GM19372 (cell line): Measurements from ENCODE around the gene TRAF1.

Experiments
- ATAC-seq: cut with Tn5 transposase; IDR thresholded peaks from one replicate; pipeline ENCODE4 v1.9.1; 2021; ENCODE audit warnings: mild to moderate bottlenecking, low read depth, moderate library complexity; ENCODE audit not compliant: unreplicated experiment

TRAF1 gene

DNA sequence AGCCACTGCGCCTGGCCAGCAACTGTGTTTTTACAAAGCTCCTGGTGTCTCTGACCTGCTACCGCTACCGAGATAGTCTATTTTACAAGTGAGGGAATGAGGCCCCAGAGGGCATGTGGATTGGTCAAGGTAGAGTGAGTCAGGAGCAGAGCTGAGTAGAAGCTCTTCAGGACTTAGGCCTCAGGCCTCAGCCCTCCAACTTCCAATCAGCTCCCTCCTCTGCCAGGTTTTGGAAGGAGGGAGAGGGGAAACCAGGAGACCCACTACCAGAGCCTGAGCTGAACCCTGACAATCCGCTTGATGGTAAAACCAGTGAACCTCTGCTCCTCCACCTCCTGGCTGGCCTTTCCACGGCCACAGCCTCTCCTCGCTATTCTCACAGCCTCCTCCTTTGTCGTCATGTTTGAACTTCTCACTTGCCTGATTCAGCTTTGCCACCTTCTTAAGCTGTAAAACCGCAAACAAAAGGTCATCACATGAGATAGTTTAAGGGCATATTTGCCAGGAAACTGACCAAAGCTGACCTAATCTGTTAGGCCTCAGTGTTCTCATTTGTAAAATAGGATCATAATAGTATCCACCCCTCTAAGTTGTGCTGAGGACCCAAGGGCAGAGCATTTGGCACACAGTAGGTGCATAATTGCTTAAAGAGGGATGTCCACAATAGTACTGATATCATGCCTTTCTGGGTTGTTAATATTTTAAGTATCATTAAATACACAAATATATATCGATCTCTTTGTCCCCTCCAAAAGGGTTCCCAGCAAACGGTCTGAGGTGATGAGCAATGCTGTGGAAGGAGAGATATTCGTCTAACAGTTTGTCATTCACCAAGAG lies 1.7 kb downstream of the TRAF1 start:
- ATAC-seq, result no peak

DNA sequence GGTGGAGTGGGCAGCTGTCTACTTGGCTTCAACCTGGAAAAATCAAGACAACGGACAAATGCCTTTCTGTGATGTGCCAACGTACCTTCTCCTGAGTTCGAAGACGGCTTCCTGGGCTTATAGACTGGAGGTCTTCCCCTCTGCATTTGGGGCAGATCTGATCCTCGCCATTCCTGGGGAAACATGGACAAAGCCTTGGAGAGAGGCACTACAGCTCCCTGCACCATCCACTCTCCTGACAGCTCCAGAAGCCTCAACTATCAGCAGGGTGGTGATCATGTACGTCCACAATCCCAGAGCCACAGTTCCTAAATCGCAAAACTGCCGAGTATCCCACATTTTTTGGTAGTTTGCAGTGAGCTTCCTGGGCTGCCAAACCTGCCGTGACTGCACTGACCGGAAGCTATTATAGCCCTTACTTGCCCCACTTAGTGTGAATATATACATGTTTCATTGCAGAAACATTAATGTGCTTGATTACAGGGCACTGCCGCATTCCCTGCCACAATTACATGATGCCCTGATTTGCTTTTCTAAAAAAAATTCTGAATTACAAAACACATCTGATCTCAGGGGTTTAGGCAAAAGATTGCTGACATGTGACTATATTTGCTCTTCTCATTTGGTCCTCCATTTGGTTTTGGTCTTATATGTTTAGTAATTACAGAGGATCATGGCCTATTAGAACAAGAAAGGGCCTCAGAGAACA lies 2.8 kb downstream of the TRAF1 start:
- ATAC-seq, result no peak

DNA sequence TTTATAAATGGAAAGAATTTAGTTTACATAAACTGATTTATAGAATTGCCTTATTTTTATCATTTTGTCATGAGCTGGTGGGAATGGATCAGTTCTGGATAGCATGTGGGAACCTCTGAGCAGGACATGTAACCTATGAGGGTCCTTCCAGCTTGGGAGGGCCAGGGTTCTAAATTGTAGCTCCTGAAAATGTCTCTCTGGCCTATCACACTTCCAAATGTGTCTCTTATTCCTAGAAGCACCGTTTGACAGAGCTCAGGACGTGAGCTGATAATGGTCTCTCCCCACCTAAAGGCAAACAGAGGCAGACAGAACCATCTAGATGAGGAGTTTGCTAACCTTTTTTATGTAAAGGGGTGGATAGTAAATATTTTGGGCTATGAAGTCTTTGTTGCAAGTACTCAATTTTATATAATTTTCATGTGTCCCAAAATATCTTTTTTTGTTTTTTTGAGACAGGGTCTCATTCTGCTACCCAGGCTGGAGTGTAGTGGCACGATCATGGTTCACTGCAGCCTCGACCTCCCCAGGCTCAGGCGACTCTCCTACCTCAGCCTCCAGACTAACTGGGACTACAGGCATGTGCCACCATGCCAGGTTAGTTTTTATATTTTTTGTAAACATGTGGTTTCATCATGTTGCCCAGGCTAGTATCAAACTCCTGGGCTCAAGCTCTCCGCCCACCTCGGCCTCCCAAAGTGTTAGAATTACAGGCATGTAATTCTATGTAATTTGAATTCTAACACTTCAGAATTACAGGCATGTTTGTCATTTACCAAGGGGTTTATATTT lies 4.0 kb downstream of the TRAF1 start:
- ATAC-seq, result no peak

DNA sequence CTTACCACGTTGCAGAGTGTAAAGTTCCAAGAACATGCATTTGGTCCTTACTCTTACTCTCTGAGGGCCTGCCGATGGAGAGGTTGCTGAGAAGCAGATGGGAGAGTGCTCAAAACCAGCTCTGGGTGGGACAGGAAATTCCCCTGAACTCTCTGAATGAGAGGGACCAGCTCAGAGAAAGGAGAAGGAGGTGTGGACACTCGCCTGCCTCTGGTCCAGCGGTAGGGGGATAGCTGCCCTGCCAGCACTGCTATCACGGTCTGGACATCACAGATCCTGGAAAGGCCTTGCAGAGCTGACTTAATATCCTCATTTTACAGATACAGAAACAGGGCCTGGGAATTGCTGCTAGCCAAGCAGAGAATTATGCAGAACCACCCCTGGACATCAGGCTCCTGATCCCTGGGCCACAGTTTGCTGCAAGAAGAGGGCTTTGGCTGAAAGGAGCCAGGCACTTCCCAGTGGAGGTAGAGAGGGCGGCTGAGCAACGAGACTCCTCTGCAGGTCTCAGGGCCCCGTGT lies 4.9 kb downstream of the TRAF1 start:
- ATAC-seq, result no peak

DNA sequence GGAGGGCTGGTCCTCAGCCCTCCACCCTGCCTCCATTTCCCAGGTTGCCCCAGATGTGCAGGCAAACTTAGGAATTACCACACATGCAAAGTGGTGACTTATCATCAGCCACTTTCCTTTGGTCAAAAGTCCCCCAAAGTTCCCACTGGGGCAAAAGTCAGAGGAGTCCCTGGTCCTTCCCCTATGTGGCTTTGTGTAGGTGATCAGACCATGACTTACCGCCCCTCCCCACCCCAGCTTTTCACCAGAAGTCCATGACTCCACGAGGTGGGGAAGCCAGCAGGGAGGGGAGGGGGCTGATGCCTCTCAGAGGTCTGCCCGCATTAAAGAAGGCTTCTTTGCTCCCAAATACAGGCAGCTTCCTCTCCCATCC lies 5.8 kb downstream of the TRAF1 start:
- ATAC-seq, result no peak

DNA sequence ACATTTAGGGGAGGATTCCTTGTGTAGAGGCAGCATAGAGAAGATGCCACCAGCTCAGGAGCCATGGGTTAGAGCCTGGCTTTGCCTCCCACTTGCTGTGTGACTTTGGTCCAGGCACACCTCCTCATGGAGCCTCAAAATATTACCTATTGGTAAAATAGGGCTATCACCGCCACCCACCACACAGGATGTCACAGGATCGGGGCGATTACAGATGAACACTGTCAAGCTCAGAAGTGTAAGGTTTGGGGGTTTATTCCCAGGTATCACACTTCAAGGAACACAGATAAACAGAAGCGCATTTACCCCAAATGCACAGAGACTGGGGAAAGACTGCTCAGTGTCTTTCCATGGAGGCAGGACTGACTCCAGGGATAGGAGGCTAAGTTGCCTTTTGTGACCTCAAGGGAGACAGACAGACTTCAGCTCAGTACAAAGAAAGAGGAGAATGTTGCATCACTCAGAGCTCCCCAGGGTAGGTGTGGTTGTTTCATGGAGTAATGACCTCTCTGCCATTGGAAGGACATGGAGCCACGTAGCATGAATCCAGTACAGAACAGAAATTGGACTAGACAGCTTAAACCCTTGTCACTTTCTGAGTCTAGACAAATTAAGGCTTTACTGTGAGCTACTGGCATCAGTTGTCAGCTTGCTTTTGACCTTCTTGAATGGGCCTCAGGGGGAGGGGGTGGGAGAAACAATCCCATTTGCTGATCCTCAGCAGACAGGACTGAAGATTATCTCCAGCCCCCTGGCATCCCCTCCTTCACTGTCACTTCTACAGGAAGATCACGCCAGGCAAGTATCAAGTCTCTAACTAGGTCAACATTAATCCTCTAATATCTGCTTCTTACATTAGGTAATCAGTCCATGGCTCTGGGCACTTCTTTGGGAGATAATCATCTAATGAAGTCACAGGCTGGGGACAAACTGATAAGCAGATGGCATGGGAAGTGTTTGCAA lies 6.5 kb downstream of the TRAF1 start:
- ATAC-seq, result no peak

DNA sequence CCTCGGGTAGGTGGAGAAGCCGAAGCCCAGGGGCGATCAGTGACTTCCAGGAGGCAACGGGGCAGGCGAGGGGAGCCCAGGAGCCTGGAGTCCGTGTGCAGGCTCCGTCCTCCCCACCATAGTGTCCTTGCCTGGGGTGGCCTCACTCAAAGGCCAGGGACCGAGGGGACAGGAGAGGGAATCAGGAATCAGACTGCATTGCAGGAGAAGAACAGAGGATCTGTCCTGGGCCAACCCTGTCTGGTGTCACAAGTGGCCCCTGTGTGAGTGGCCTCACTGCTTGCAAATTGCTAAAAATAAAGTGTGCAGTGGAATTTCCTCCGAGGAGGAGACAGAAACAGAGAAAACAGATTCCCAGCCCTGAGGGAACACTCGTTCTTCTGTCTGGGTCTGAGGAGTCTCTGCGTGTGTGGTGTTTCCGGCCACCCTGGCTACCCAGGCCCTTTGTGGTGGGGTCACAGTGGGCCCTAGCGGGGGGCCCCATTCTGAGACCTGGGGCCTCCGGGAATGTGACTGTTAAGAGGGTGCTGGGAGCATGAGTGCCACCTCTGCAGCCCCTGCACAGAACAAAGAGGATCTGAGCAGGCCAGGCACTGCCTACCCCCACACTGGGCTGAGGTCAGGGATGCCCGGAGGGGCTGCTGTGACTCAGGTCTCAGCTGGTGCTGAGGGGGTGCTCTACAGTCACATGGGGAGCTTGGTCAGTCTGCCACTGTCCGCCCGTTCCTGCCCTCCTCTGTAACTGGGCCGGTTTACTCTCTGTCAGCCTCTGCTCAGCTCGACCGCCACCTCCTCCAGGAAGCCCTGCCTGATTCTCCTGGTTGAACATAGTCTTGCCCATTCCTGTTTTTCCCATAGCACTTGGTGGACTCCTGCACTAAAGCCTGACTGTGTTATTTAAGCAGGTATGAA lies 7.4 kb downstream of the TRAF1 start:
- no peak for ATAC-seq

DNA sequence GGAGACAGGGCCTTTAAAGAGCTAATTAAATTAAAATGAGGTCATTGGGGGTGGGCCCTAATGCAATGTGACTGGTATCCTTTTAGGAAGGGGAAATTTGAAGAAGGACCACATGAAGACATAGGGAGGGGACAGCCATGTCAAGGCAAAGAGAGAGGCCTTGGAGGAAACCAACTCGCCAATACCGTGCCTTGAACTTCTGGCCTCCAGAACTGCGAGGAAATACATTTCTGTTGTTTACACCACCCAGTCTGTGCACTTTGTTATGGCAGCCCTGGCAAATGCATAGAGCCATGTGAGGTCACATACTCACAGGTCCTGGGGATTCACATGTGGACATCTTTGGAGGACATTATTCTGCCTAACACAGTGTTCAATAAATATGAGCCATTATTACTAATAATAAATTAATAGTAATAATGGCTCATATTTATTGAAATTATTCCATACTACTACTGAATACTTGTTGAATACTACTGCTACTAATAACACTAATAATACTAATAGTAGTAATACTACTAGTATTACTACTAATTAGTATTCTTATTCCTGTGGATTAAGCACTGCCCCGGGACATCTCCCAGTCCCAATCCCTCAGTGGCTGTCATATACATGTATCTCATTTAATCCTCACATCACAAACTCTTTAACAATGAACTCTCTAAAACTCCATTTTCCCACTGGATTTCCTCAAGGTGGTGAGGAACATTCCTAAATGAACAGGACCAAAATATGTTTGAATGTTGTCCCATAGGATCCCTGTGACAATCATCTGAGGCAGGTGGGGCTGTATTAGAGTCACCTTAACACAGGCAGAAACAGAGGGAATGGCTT lies 8.4 kb downstream of the TRAF1 start:
- no peak for ATAC-seq

DNA sequence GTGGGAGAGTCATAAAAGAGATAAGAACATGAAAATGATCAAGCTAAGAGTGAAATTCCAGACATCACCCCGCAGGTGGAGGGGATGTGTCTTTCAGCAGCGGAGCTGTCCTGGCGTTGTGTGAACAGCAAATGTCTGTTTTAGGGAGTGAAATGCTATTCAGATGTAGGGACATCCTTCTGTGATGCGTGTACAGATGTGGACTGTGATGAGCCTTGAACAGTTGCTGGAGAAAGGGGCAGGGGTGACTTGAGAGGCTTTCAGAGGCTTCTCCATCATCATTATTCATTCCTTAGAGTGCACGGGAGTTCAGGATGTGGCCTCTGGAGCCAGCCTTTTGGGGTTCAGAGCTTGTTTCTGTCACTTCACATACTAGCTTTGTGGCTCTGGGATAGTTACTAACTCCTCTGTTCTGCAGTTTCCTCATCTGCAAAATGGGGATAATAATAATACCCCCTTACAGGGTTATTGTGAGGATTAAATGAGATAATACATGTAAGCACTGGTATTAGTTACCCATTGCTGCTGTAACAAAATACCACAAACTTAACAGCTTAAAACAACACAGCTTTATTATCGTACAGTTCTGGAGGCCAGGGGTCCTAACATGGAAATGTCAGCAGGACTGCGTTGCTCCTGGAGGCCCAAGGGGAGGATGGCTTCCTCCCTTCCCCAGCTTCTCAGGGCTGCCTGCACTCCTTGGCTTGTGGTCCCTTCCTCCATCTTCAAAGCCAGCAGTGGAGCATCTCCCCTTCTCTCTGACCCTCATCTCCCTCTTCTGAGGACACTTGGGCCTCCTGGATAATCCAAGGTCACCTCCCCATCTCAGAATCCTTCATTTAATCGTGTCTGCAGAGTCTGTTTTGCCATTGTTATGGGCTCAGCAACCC lies 9.4 kb downstream of the TRAF1 start:
- ATAC-seq, result no peak

DNA sequence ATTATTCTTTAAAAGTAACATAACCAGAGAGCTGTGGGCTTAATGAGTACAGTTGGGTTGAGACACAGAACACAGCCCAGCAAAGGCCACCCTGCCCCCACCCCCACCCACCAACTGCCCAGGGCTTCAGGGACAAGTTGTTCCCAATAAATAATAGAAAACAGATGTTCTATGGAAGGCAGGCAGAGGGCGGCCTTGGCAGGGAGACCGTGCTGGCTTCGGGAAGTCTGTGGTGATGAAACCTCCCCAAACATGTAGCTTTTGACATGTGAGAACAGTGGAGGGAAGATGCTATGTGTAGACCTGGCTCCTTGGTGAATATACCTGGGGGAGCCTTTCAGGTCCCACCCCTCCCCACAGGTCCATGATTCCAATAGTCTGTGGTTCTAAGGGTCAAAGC lies 10.0 kb downstream of the TRAF1 start:
- no peak for ATAC-seq

DNA sequence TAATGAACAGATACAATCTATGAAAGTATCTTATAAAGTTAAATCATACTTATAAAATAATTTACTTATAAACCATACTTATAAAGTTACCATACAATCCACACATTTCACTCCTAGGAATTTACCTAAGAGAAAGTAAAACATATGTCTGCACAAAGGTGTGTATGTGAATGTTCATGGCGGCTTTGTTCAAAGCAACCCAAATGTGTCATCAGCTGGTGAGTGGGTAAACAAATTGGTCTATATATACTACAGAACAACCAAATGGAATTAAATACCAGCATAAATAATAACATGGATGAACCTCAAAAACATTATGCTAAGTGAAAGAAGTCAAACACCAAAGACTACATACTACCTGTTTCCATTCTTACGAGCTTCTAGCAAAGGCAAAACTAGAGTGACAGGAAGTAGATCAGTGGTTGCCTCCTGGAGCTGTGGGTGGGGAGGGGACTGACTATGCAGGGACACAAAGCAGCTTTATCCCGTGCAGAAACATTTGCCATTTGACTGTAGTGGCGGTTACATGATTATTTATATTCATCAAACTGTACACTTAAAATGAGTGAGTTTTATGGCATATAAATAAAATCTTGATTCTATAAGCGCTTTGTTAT lies 10.6 kb downstream of the TRAF1 start:
- ATAC-seq, result no peak

DNA sequence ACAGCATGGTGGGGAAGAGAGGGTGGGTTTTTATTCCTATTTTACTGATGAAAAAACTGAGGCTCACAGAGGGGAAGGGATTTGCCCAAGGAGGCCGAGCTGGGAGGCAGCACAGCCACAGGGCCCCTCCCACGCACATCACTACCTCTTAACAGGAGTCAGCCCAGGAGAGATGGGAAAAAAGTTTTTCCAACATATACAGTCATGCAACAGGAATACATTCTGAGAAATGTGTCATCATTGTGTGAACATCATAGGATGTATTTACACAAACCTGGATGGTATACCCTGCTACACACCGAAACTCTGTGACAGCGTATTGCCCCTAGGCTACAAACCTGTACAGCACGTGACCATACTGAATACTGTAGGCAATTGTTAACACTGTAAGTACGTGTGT lies 11.6 kb downstream of the TRAF1 start:
- ATAC-seq, result no peak

DNA sequence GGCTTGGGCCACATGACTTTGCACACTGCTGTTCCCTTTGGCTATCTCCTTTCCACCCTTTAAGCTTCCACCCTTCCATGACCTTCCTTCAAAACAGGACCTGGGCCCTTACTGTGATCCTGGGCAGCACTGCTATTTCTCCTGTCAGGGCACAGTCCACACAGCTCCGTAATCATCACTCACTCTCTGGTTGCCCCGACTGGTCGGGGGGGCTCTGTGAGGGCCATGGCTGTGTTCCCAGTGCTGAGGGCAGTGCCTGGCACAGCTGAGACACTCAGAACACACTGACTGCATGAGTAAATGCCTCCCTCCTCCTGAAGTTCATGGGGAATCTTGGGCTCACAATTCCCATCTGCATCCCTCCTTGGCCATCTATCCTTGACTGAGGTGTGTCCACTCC lies 12.2 kb downstream of the TRAF1 start:
- no peak for ATAC-seq

DNA sequence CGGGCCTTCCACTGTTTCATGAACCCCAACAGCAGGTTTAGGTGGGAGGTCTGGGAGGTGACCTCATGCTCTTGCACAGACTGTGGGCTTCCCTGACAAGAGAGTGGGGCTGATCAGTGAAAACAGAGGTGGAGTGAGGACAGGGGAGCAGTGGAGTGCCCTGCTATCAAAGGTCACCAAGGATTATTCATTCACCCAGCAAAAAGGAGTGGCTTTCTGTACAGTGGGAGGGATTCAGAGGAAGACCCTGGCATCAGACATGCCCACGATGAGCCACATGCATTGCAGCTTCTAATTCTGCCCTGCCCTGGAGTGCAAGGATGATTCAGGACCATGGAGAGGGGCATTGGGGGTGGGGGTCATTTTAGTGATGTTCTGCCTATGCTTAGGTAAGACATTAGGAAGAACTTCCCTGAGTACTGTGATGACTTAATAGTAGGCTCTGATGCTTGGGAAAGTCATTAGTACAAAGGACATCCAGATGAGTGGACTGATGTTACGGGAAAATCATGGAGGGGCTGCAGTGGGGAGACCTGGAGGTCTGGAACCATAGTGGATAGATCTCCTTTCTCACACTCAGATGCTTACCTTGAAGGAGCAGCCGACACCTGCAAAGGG lies 12.8 kb downstream of the TRAF1 start:
- no peak for ATAC-seq

DNA sequence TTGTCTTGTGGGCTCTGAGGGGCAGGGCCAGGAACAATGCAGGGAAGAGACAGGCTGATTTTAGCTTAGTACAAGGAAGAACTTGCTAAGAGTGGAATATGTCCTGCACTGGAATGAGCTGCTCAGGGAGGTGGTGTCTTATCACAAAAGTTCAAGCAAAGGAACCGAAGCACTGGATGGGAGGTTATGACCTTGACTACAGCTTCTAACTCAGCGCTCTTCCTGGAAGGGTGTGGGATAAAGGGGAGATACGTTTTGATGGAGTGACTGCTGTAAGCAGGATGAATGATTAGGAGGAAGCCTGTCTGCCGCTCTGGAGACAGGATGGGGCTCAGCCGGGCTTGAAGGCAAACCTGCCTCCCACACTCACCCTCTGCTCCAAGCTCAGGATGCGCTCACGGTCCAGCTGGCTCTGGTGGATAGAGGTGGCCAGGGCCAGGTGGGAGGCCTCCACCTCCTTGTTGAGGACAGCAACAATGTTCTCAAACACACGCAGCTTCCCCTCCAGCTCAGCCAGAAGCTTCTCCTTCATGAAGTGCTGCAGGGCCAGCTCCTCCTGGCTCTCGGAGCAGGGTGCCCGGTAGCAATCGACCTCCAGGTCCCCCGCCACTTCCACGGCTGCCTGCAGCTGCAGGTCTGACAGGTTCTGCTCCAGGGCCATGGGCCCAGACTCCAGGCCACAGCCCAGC lies 13.5 kb downstream of the TRAF1 start:
- ATAC-seq, result no peak
